HG03025 (cell line): ENCODE results near the gene TCF12.

Source experiments
- ATAC-seq: cut with Tn5 transposase; IDR thresholded peaks from one replicate; pipeline ENCODE4 v1.9.1; 2021; ENCODE audit warnings: mild to moderate bottlenecking, moderate library complexity; ENCODE audit not compliant: unreplicated experiment, low FRiP score

Gene TCF12

GRCh38 chr15:57306161-57306943 is 387.9 kb downstream of the TCF12 start:
- ATAC-seq: peak; percentile 71

- no peak for ATAC-seq
Measured at GRCh38 chr15:57306944-57307411, 388.5 kb downstream of the TCF12 start.

- no peak for ATAC-seq
Measured at GRCh38 chr15:57307527-57308169, 389.2 kb downstream of the TCF12 start.

GRCh38 chr15:57308170-57308545 is 389.7 kb downstream of the TCF12 start:
- no peak for ATAC-seq

GRCh38 chr15:57309856-57310760 is 391.7 kb downstream of the TCF12 start:
- no peak for ATAC-seq

- ATAC-seq: no peak
Measured at GRCh38 chr15:57310876-57311275, 392.4 kb downstream of the TCF12 start.

GRCh38 chr15:57312006-57312317 is 393.5 kb downstream of the TCF12 start:
- no peak for ATAC-seq

GRCh38 chr15:57312318-57313133 is 394.1 kb downstream of the TCF12 start:
- no peak for ATAC-seq

GRCh38 chr15:57313134-57313483 is 394.7 kb downstream of the TCF12 start:
- ATAC-seq: no peak

- ATAC-seq: no peak
Measured at GRCh38 chr15:57314221-57314620, 395.8 kb downstream of the TCF12 start.

- no peak for ATAC-seq
Measured at GRCh38 chr15:57316451-57316850, 398.0 kb downstream of the TCF12 start.

GRCh38 chr15:57319226-57319918 is 400.9 kb downstream of the TCF12 start:
- ATAC-seq: no peak

GRCh38 chr15:57319919-57320560 is 401.6 kb downstream of the TCF12 start:
- ATAC-seq: no peak

GRCh38 chr15:57320631-57321220 is 402.3 kb downstream of the TCF12 start:
- no peak for ATAC-seq

- ATAC-seq: no peak
Measured at GRCh38 chr15:57321485-57321884, 403.0 kb downstream of the TCF12 start.

- no peak for ATAC-seq
Measured at GRCh38 chr15:57321973-57322601, 403.6 kb downstream of the TCF12 start.

GRCh38 chr15:57322602-57323250 is 404.3 kb downstream of the TCF12 start:
- no peak for ATAC-seq

- ATAC-seq: no peak
Measured at GRCh38 chr15:57323299-57323805, 404.9 kb downstream of the TCF12 start.
